NCI-H2171 treated with DMSO at 0.1 percent for 48 hours (cell line): ENCODE data around the gene TXNRD2.
"Not testable (repeated sequence)": the region's sequence is repeated elsewhere in the genome, so short reads cannot be mapped to it uniquely, and the experiment has no call there.

Source experiments
- DNase-seq: peaks from one replicate; lab custom pipeline; 2025; lab: John Stamatoyannopoulos, UW

TXNRD2 gene

GRCh38 chr22:19948057-19948760, 6.6 kb upstream of the TXNRD2 start:
- DNase-seq: no peak

- DNase-seq: peak; percentile 79
Measured at GRCh38 chr22:19943082-19944026, 1.7 kb upstream of the TXNRD2 start.

GRCh38 chr22:19942157-19943081, 801 bp upstream of the TXNRD2 start:
- peak; percentile 28 for DNase-seq

- DNase-seq: no peak
Measured at GRCh38 chr22:19940536-19941364, 868 bp downstream of the TXNRD2 start.

GRCh38 chr22:19937616-19938473, 3.8 kb downstream of the TXNRD2 start:
- no peak for DNase-seq

GRCh38 chr22:19936513-19936912, 5.1 kb downstream of the TXNRD2 start:
- no peak for DNase-seq

GRCh38 chr22:19935123-19935718, 6.4 kb downstream of the TXNRD2 start:
- not testable (repeated sequence) for DNase-seq

- no peak for DNase-seq
Measured at GRCh38 chr22:19933341-19934241, 8.0 kb downstream of the TXNRD2 start.

GRCh38 chr22:19932367-19933206, 9.0 kb downstream of the TXNRD2 start:
- peak; percentile 34 for DNase-seq

- no peak for DNase-seq
Measured at GRCh38 chr22:19931514-19931913, 10.1 kb downstream of the TXNRD2 start.

GRCh38 chr22:19930551-19931486, 10.8 kb downstream of the TXNRD2 start:
- no peak for DNase-seq

- DNase-seq: no peak
Measured at GRCh38 chr22:19929586-19930550, 11.8 kb downstream of the TXNRD2 start.

GRCh38 chr22:19928207-19928606, 13.4 kb downstream of the TXNRD2 start:
- no peak for DNase-seq

- no peak for DNase-seq
Measured at GRCh38 chr22:19927696-19928095, 13.9 kb downstream of the TXNRD2 start.

- DNase-seq: not testable (repeated sequence)
Measured at GRCh38 chr22:19926028-19926427, 15.6 kb downstream of the TXNRD2 start.
